Peyer's patch (tissue), 4 donors: ENCODE results near the gene RAP1A.

Experiments used
- POLR2A ChIP-seq, 2 donors: fragments of 450-650 bp; IDR thresholded peaks; one replicate each; pipeline ENCODE4 v1.5.1; 2017; ENCODE audit warnings: antibody characterized with exemption in 2 of 2, mild to moderate bottlenecking in 2 of 2, moderate library complexity in 2 of 2
- TF ChIP-seq, protein P1 (sequence below), 6 experiments: fragments of 450-650 bp in 4 of 6; fragments of 200-600 bp in 2 of 6; sonication (generic) in 1 of 6; IDR thresholded peaks; one replicate each; pipeline ENCODE4 v1.5.1; 2017 to 2019; ENCODE audit warnings: antibody characterized with exemption in 6 of 6, mild to moderate bottlenecking in 3 of 6, moderate library complexity in 1 of 6

DNA sequence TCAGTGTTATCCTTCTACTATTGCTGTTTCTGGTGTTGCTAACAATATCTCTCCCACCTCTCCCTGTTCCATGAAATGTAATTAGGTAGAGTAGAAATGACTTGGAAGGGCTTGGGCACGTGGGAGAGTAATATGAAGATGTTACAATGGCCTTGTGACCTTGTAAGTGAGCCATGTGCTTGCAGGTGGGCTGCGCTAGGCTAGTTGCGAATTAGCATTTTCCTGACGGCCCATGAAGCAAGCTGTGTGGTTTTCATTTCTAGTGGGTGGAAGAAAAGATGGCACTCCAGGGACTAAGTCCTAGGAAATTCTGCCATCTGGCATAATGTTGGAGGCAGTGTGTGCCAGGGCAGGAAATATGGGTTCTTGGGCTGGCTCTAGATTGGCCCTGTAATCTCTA is 128.4 kb downstream of the RAP1A start:
- TF ChIP-seq, protein P1, sequence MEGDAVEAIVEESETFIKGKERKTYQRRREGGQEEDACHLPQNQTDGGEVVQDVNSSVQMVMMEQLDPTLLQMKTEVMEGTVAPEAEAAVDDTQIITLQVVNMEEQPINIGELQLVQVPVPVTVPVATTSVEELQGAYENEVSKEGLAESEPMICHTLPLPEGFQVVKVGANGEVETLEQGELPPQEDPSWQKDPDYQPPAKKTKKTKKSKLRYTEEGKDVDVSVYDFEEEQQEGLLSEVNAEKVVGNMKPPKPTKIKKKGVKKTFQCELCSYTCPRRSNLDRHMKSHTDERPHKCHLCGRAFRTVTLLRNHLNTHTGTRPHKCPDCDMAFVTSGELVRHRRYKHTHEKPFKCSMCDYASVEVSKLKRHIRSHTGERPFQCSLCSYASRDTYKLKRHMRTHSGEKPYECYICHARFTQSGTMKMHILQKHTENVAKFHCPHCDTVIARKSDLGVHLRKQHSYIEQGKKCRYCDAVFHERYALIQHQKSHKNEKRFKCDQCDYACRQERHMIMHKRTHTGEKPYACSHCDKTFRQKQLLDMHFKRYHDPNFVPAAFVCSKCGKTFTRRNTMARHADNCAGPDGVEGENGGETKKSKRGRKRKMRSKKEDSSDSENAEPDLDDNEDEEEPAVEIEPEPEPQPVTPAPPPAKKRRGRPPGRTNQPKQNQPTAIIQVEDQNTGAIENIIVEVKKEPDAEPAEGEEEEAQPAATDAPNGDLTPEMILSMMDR (IDR thresholded peaks at IDR 0.05) = no peak
- no peak for TF ChIP-seq POLR2A (IDR thresholded peaks at IDR 0.05)
